Calu3 (cell line): ENCODE measurements around the gene TRIM38. TPM values are rescaled to one million over a fixed set of nuclear protein-coding genes. Genes with fewer than 3 reads are reported as not detected.

ENCODE experiments used
- BruUV-seq: library from RNA; stranded (reverse); fragments of 400-500 nt; replicated peaks from 2 replicates; lab custom pipeline; 2021; lab: Mats Ljungman, UMichigan
- CTCF ChIA-PET: fragments of 300-600 bp; sonication (Branson Sonifier 250); formaldehyde crosslinking; loops from one replicate; lab custom pipeline; 2022; ENCODE audit warnings: antibody characterized with exemption; lab: Charles Lee
- DNase-seq: peaks from one replicate; pipeline ENCODE4 v3.0.0; 2022
- H3K27ac Mint-ChIP-seq: one replicate; pipeline ENCODE4 v1.8.0; 2022; ENCODE audit warnings: mixed read lengths; ENCODE audit not compliant: unreplicated experiment
- H3K27me3 Mint-ChIP-seq: one replicate; pipeline ENCODE4 v1.8.0; 2022; ENCODE audit warnings: mixed read lengths; ENCODE audit not compliant: unreplicated experiment
- H3K36me3 Mint-ChIP-seq: one replicate; pipeline ENCODE4 v1.8.0; 2022; ENCODE audit warnings: mild to moderate bottlenecking, moderate library complexity, mixed read lengths; ENCODE audit not compliant: insufficient read depth, unreplicated experiment
- H3K4me1 Mint-ChIP-seq: one replicate; pipeline ENCODE4 v1.8.0; 2022; ENCODE audit warnings: mild to moderate bottlenecking, low read depth, mixed read lengths; ENCODE audit not compliant: unreplicated experiment
- H3K4me3 Mint-ChIP-seq: one replicate; pipeline ENCODE4 v1.8.0; 2022; ENCODE audit warnings: mild to moderate bottlenecking, low read depth, moderate library complexity, mixed read lengths; ENCODE audit not compliant: unreplicated experiment
- H3K9me3 Mint-ChIP-seq: one replicate; pipeline ENCODE4 v1.8.0; 2022; ENCODE audit warnings: low read depth, mixed read lengths; ENCODE audit not compliant: unreplicated experiment
- intact Hi-C: fragments of 100-400 bp; cut with micrococcal nuclease; formaldehyde crosslinking; loops from one replicate; pipeline ENCODE4 v1.10.0; 2022; ENCODE audit not compliant: unreplicated experiment
- total RNA-seq: library from RNA; stranded (reverse); gene quantifications from 2 replicates; pipeline ENCODE4 v1.2.3, GENCODE V29; 2022
- TF ChIP-seq, protein P1 (sequence below): fragments of 200-600 bp; IDR thresholded peaks from one replicate; pipeline ENCODE4 v1.8.0; 2022; ENCODE audit warnings: antibody characterized with exemption; ENCODE audit not compliant: unreplicated experiment

TRIM38 gene
- total RNA-seq, 1 experiment from 2014 or later: 20.6 TPM

DNA sequence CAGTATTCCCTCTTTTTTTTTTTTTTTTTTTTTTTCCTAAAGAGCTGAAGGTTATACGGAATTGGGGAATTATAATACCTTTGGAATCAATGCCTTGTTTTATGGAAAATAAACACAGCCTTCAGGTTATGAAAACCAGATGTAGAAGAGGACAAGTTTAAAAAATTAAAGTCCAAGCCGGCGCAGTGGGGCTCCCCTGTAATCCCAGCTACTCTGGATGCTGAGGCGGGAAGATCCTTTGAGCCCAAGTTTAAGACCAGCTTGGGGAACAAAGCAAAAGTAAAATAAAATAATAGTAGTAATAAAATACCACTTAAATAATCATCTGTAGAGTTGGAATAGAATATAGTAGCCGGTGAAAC, 57.3 kb downstream of the TRIM38 start:
- DNase-seq: no peak
- Mint-ChIP-seq H3K27ac (peak overlapping the region; percentile 93), H3K9me3 (peaks cover 4% of the 10 kb centered on the region), H3K27me3 (no peaks in the 10 kb centered on the region), H3K4me1 (peaks cover 17% of the 10 kb centered on the region), H3K36me3 (peaks cover 60% of the 10 kb centered on the region), H3K4me3 (peak overlapping the region; percentile 87)
- CTCF ChIA-PET: interaction anchor here (1.3 to 2.9 kb wide), 2 partner anchors 12 to 13 kb away, joined by 5 to 14 read pairs; a partner anchor contains a TSS
- no TSS peak for BruUV-seq
- TF ChIP-seq, protein P1, sequence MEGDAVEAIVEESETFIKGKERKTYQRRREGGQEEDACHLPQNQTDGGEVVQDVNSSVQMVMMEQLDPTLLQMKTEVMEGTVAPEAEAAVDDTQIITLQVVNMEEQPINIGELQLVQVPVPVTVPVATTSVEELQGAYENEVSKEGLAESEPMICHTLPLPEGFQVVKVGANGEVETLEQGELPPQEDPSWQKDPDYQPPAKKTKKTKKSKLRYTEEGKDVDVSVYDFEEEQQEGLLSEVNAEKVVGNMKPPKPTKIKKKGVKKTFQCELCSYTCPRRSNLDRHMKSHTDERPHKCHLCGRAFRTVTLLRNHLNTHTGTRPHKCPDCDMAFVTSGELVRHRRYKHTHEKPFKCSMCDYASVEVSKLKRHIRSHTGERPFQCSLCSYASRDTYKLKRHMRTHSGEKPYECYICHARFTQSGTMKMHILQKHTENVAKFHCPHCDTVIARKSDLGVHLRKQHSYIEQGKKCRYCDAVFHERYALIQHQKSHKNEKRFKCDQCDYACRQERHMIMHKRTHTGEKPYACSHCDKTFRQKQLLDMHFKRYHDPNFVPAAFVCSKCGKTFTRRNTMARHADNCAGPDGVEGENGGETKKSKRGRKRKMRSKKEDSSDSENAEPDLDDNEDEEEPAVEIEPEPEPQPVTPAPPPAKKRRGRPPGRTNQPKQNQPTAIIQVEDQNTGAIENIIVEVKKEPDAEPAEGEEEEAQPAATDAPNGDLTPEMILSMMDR: no peak
- intact Hi-C loops: no loop called here

DNA sequence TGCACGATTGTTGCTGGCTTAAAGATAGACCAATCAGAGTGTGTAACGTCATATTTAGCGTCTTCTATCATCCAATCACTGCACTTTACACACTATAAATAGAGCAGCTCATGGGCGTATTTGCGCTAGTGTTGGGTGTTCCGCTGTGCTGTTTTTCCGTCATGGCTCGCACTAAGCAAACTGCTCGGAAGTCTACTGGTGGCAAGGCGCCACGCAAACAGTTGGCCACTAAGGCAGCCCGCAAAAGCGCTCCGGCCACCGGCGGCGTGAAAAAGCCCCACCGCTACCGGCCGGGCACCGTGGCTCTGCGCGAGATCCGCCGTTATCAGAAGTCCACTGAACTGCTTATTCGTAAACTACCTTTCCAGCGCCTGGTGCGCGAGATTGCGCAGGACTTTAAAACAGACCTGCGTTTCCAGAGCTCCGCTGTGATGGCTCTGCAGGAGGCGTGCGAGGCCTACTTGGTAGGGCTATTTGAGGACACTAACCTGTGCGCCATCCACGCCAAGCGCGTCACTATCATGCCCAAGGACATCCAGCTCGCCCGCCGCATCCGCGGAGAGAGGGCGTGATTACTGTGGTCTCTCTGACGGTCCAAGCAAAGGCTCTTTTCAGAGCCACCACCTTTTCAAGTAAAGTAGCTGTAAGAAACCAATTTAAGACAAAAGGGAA, 57.9 kb downstream of the TRIM38 start:
- H3K27me3 Mint-ChIP-seq: no peaks in the 10 kb centered on the region
- H3K9me3 Mint-ChIP-seq: peaks cover 4% of the 10 kb centered on the region
- TF ChIP-seq, protein P1: no peak
- intact Hi-C loops: no loop called here
- peak overlapping the region; percentile 87 for H3K4me3 Mint-ChIP-seq
- peaks cover 22% of the 10 kb centered on the region for H3K4me1 Mint-ChIP-seq
- CTCF ChIA-PET: interaction anchor here (1.1 to 2.9 kb wide), 4 partner anchors 12 to 196 kb away, joined by 3 to 14 read pairs (median 4); a partner anchor contains a TSS
- peak; percentile 60 for DNase-seq
- H3K36me3 Mint-ChIP-seq: peaks cover 65% of the 10 kb centered on the region
- TSS peak; percentile 96 for BruUV-seq
- peak overlapping the region; percentile 93 for H3K27ac Mint-ChIP-seq

DNA sequence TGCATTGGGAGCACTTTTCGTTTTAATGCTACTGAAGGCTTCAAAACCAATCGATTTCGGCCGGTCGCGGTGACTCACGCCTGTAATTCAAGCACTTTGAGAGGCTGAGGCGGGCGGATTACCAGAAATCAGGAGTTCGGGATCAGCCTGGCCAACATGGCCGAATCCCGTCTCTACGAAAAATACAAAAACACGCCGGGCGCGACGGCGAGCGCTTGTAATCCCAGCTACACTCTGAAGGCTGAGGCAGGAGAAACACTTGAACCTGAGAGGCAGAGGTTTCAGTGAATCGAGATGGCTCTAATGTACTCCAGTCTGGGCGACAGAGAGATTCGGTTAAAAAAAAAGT, 58.4 kb downstream of the TRIM38 start:
- H3K4me1 Mint-ChIP-seq: peaks cover 27% of the 10 kb centered on the region
- H3K4me3 Mint-ChIP-seq: peak overlapping the region; percentile 87
- intact Hi-C loops: no loop called here
- no peaks in the 10 kb centered on the region for H3K27me3 Mint-ChIP-seq
- TF ChIP-seq, protein P1: no peak
- peaks cover 4% of the 10 kb centered on the region for H3K9me3 Mint-ChIP-seq
- TSS peak; percentile 27 for BruUV-seq
- peaks cover 70% of the 10 kb centered on the region for H3K36me3 Mint-ChIP-seq
- CTCF ChIA-PET: interaction anchor here (1.1 to 2.9 kb wide), 5 partner anchors 11 to 196 kb away, joined by 3 to 14 read pairs (median 5); a partner anchor contains a TSS
- DNase-seq: peak; percentile 63
- H3K27ac Mint-ChIP-seq: peak overlapping the region; percentile 93

DNA sequence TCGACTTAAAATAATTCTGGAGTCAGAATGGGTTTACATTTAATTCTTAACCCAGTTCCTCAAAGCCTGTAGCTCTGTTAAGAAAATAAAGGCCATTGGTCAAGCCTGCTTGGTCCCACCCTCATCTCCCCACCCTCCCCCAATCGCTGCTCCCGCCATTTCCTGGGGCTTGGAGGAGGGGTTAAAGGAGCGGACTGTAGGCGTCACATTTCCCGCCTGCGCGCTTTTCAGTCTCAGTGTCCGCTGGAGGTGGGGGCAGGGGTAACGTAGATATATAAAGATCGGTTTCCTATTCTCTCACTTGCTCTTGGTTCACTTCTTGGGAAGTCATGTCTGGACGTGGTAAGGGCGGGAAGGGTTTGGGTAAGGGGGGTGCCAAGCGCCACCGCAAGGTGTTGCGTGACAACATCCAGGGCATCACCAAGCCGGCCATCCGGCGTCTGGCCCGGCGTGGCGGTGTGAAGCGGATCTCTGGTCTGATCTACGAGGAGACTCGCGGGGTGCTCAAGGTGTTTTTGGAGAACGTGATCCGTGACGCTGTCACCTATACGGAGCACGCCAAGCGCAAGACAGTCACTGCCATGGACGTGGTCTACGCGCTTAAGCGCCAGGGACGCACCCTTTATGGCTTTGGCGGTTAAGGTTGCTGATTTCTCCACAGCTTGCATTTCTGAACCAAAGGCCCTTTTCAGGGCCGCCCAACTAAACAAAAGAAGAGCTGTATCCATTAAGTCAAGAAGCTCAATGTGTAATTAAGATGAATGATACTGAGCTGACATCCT, 58.9 kb downstream of the TRIM38 start:
- intact Hi-C loops: no loop called here
- peaks cover 4% of the 10 kb centered on the region for H3K9me3 Mint-ChIP-seq
- peaks cover 30% of the 10 kb centered on the region for H3K4me1 Mint-ChIP-seq
- H3K4me3 Mint-ChIP-seq: peak overlapping the region; percentile 87
- no TSS peak for BruUV-seq
- peak; percentile 93 for DNase-seq
- TF ChIP-seq, protein P1: no peak
- peaks cover under 1% of the 10 kb centered on the region for H3K27me3 Mint-ChIP-seq
- CTCF ChIA-PET: interaction anchor here (0.6 to 2.9 kb wide), 6 partner anchors 11 to 195 kb away, joined by 3 to 14 read pairs (median 3); a partner anchor contains a TSS
- peak overlapping the region; percentile 93 for H3K27ac Mint-ChIP-seq
- peaks cover 74% of the 10 kb centered on the region for H3K36me3 Mint-ChIP-seq
